ENCODE results near the gene LIN7B.
"Not testable (repeated sequence)": the region's sequence is repeated elsewhere in the genome, so short reads cannot be mapped to it uniquely, and the experiment has no call there.

LIN7B gene

GRCh38 chr19:49136771-49137171 is 22.6 kb downstream of the LIN7B start:
- DNase-seq (ENCODE audit: low read depth), result no peak
- TF ChIP-seq, protein P1, sequence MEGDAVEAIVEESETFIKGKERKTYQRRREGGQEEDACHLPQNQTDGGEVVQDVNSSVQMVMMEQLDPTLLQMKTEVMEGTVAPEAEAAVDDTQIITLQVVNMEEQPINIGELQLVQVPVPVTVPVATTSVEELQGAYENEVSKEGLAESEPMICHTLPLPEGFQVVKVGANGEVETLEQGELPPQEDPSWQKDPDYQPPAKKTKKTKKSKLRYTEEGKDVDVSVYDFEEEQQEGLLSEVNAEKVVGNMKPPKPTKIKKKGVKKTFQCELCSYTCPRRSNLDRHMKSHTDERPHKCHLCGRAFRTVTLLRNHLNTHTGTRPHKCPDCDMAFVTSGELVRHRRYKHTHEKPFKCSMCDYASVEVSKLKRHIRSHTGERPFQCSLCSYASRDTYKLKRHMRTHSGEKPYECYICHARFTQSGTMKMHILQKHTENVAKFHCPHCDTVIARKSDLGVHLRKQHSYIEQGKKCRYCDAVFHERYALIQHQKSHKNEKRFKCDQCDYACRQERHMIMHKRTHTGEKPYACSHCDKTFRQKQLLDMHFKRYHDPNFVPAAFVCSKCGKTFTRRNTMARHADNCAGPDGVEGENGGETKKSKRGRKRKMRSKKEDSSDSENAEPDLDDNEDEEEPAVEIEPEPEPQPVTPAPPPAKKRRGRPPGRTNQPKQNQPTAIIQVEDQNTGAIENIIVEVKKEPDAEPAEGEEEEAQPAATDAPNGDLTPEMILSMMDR (IDR thresholded peaks at IDR 0.05; ENCODE audit: insufficient read depth, low read depth, low read length, missing control alignments), result no peak
- H3K4me3 ChIP-seq (ENCODE audit: low read depth, low read length), result no peak overlapping the region

- TF ChIP-seq, protein P1 (IDR thresholded peaks at IDR 0.05; ENCODE audit: insufficient read depth, low read depth, low read length, missing control alignments), result no peak
- H3K4me3 ChIP-seq (ENCODE audit: low read depth, low read length), result no peak overlapping the region
- DNase-seq (ENCODE audit: low read depth), result no peak
Measured at GRCh38 chr19:49140951-49141350, 26.8 kb downstream of the LIN7B start.

DNA sequence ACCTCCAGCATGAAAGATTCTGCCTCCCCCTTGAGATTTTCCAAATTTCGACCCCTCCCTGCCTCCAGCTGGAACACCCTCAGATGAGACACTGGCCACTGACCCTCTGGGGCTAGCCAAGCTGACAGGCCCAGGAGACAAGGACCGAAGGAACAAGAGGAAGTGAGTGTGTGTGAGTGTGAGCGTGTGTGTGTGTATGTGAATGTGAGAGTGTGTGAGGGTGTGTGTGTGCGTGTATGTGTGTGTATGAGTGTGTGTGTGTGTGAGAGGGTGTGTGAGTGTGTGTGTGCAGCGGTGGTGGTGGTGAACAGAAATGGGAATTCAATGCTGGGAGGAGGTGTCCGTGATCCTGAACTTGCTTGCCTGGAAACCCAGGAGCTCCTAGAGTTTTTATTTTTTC is 27.2 kb downstream of the LIN7B start:
- H3K4me3 ChIP-seq (ENCODE audit: low read depth, low read length), result no peak overlapping the region

DNA sequence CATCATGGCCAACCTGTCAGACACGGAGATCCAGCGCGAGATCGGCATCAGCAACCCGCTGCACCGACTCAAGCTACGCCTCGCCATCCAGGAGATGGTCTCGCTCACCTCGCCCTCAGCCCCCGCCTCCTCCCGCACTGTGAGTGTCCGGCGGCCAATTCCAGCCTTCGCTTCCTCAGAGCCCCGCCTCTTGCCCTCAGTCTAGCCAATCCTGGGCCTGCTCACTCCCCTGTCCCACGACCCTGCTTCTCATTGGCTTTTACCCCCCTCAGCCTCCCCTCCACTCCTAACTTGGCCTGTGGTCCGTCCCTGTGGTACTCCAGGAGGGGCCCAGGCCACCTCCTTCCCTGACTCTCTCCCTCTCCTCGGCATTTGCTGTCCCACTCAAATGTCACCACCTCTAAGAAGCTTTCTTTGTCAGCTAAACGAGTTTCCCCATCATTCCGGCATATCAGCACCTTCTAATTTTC is 28.7 kb downstream of the LIN7B start:
- no peak overlapping the region for H3K4me3 ChIP-seq (ENCODE audit: low read depth, low read length)
- TF ChIP-seq, protein P1 (IDR thresholded peaks at IDR 0.05; ENCODE audit: insufficient read depth, low read depth, low read length, missing control alignments), result no peak
- peak; percentile 56 for DNase-seq (ENCODE audit: low read depth)

More for the DNA sequence above, 27.2 kb downstream of the LIN7B start:
- DNase-seq (ENCODE audit: low read depth), result no peak
- TF ChIP-seq, protein P1 (IDR thresholded peaks at IDR 0.05; ENCODE audit: insufficient read depth, low read depth, low read length, missing control alignments), result no peak

DNA sequence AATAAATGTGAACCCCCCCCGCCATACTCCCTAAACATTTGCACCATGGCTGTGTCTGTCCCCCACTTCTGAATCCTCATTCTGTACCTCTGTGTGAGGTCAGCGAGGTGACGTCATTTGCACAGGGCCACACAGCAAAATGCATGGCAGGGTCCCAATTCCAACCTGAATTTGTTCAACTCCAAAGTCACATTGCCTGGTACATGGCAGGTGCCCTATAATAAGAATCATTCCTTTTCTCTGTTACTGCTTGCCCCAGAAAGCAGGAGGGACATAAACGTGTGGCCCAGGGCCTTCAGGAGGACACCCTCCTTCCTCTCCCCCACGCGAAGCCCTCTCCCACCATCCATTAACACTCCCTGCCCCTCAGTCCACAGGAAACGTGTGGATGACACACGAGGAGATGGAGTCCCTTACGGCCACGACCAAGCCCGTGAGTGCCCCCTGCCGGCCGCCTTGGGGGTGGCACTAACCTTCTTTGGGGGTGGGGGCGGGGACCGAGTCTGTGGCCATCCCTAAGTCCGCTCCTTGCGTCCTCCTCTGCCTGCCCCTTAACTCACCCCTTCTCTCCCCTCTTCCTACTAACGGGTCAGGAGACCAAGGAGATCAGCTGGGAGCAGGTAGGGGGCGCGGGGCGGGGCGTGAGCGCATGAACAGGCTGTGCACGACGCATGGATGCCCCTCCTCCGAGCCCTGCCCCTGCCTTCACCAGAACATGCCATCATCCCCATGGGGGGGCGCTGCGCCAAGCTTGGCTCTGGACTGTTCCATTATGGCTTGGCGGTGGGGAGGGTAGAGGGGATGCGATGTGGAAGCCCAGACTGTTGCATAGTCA is 31.6 kb downstream of the LIN7B start:
- TF ChIP-seq, protein P1 (IDR thresholded peaks at IDR 0.05; ENCODE audit: insufficient read depth, low read depth, low read length, missing control alignments), result peak; percentile 86
- H3K4me3 ChIP-seq (ENCODE audit: low read depth, low read length), result no peak overlapping the region
- DNase-seq (ENCODE audit: low read depth), result peak; percentile 71

- H3K4me3 ChIP-seq (ENCODE audit: low read depth, low read length); DNase-seq (ENCODE audit: low read depth): not testable (repeated sequence)
Measured at GRCh38 chr19:49146408-49146770, 32.2 kb downstream of the LIN7B start.

- no peak for DNase-seq (ENCODE audit: low read depth)
- H3K4me3 ChIP-seq (ENCODE audit: low read depth, low read length), result no peak overlapping the region
- TF ChIP-seq, protein P1 (IDR thresholded peaks at IDR 0.05; ENCODE audit: insufficient read depth, low read depth, low read length, missing control alignments), result no peak
Measured at GRCh38 chr19:49148044-49148682, 34.0 kb downstream of the LIN7B start.
